HCEC 1CT (cell line): ENCODE measurements around the gene SLC6A9.

Experiments
- DNase-seq: peaks from one replicate; pipeline ENCODE4 v3.0.0-alpha.2; 2017

Gene SLC6A9

GRCh38 chr1:44047131-44047530 is 15.9 kb upstream of the SLC6A9 start:
- DNase-seq = no peak

- DNase-seq = no peak
These were observed 13.8 kb upstream of the SLC6A9 start for GRCh38 chr1:44045064-44045463.

- DNase-seq = no peak
These were observed 13.0 kb upstream of the SLC6A9 start for GRCh38 chr1:44044071-44044801.

GRCh38 chr1:44043176-44044070 is 12.2 kb upstream of the SLC6A9 start:
- no peak for DNase-seq

- peak; percentile 59 for DNase-seq
These were observed 9.6 kb upstream of the SLC6A9 start for GRCh38 chr1:44040846-44041245.

- no peak for DNase-seq
These were observed 9.2 kb upstream of the SLC6A9 start for GRCh38 chr1:44040418-44040817.

- DNase-seq = peak; percentile 63
These were observed 7.8 kb upstream of the SLC6A9 start for GRCh38 chr1:44038876-44039657.

- DNase-seq = no peak
These were observed 5.9 kb upstream of the SLC6A9 start for GRCh38 chr1:44037154-44037553.

- peak; percentile 71 for DNase-seq
These were observed 5.3 kb upstream of the SLC6A9 start for GRCh38 chr1:44036409-44037139.

GRCh38 chr1:44035726-44036408 is 4.6 kb upstream of the SLC6A9 start:
- DNase-seq = no peak

- no peak for DNase-seq
These were observed 3.9 kb upstream of the SLC6A9 start for GRCh38 chr1:44034976-44035716.

GRCh38 chr1:44034423-44034822 is 3.2 kb upstream of the SLC6A9 start:
- DNase-seq = no peak

- no peak for DNase-seq
These were observed 2.5 kb upstream of the SLC6A9 start for GRCh38 chr1:44033756-44034155.

GRCh38 chr1:44033041-44033575 is 1.8 kb upstream of the SLC6A9 start:
- no peak for DNase-seq

GRCh38 chr1:44032170-44032790 is 1.0 kb upstream of the SLC6A9 start:
- DNase-seq = no peak

GRCh38 chr1:44030605-44031251 is 534 bp downstream of the SLC6A9 start:
- DNase-seq = peak; percentile 33

- peak; percentile 92 for DNase-seq
These were observed 1.2 kb downstream of the SLC6A9 start for GRCh38 chr1:44029911-44030604.

- no peak for DNase-seq
These were observed 1.9 kb downstream of the SLC6A9 start for GRCh38 chr1:44029260-44029910.

- no peak for DNase-seq
These were observed 3.9 kb downstream of the SLC6A9 start for GRCh38 chr1:44027320-44027719.
